Uterus (tissue), 4 donors: ENCODE measurements around the gene NELL1. TPM values are rescaled to one million over a fixed set of nuclear protein-coding genes. Genes with fewer than 3 reads are reported as not detected.
"Not testable (repeated sequence)": the region's sequence is repeated elsewhere in the genome, so short reads cannot be mapped to it uniquely, and the experiment has no call there.

Experiments used
- DNase-seq, 2 donors: peaks; one replicate each; pipeline ENCODE4 v3.0.0-alpha.2; 2019 to 2020
- H3K27ac ChIP-seq, 2 donors: fragments of 200-600 bp; sonication (generic); 1 replicate in 1 of 2; 2 replicates in 1 of 2; pipeline ENCODE4 v1.5.1; 2016 to 2018
- H3K27me3 ChIP-seq, 2 donors: fragments of 200-600 bp; sonication (generic); one replicate each; pipeline ENCODE4 v1.5.1; 2018 to 2019; ENCODE audit warnings: control low read depth in 1 of 2
- H3K36me3 ChIP-seq, 2 donors: fragments of 200-600 bp; sonication (generic); one replicate each; pipeline ENCODE4 v1.5.1; 2019; ENCODE audit warnings: control low read depth in 1 of 2
- H3K4me1 ChIP-seq, 2 donors: fragments of 200-600 bp; sonication (generic); one replicate each; pipeline ENCODE4 v1.5.1; 2018 to 2019; ENCODE audit warnings: control low read depth in 1 of 2
- H3K4me3 ChIP-seq, 2 donors: fragments of 200-600 bp; sonication (generic); 1 replicate in 1 of 2; 2 replicates in 1 of 2; pipeline ENCODE4 v1.5.1; 2018 to 2019; ENCODE audit warnings: mild to moderate bottlenecking in 1 of 2
- H3K9me3 ChIP-seq, 2 donors: fragments of 200-600 bp; sonication (generic); one replicate each; pipeline ENCODE4 v1.5.1; 2019; ENCODE audit warnings: control low read depth in 1 of 2
- POLR2A ChIP-seq, 2 donors: fragments of 450-650 bp; IDR thresholded peaks; one replicate each; pipeline ENCODE4 v1.6.1; 2016; ENCODE audit warnings: antibody characterized with exemption in 2 of 2, mild to moderate bottlenecking in 1 of 2, moderate library complexity in 1 of 2
- intact Hi-C: fragments of 100-400 bp; cut with DNase I; formaldehyde crosslinking; loops from one replicate; pipeline ENCODE4 v1.15.1; 2023; ENCODE audit warnings: low total_unique reads
- total RNA-seq, 4 donors: library from RNA; depleted of rRNA in 3 of 4; stranded (reverse); fragments of >200 nt in 3 of 4; gene quantifications; one replicate each; pipeline versions ENCODE4 v1.1.0 to v1.2.4, GENCODE V29; 2014 to 2023
- TF ChIP-seq, protein P1 (sequence below), 4 experiments: fragments of 200-600 bp in 2 of 4; fragments of 450-650 bp in 2 of 4; sonication (generic) in 2 of 4; IDR thresholded peaks; one replicate each; pipeline ENCODE4 v1.5.1; 2016 to 2019; ENCODE audit warnings: antibody characterized with exemption in 4 of 4, mild to moderate bottlenecking in 2 of 4, moderate library complexity in 1 of 4
- donor health status: DM: yes; HTN: yes; CAD: no.

NELL1 gene
- total RNA-seq, 4 donors from 2014 or later = 0.34 to 25.1 TPM; not detected in 2

DNA sequence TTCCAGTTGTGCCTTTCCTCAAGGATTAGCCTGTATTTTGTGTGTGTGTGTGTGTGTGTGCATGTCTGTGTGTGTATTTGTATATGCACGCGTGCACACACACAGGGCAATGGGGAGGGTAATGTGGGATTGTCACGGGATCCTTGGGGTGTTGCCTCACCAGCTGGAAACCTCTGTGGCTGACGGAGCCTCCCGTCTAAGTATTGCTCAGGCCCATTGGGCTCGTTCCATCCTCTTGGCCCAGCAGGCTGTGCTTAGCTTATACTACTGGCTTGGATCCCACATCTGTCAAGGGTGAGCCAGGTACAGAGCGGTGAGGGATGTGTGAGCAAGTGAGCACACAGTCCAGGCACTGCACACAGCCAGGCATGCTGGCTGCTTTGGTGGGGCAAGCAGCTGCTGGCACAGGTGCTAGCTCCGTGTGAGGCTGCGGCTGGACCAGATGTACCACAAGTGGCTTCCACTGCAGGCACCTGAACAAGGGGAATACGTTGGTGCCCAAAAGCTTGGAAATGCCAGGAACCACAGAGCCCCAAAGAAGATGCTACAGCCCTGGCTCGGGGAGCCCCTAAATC is 462.8 kb downstream of the NELL1 start:
- intact Hi-C loops = no loop called here
- TF ChIP-seq, protein P1, sequence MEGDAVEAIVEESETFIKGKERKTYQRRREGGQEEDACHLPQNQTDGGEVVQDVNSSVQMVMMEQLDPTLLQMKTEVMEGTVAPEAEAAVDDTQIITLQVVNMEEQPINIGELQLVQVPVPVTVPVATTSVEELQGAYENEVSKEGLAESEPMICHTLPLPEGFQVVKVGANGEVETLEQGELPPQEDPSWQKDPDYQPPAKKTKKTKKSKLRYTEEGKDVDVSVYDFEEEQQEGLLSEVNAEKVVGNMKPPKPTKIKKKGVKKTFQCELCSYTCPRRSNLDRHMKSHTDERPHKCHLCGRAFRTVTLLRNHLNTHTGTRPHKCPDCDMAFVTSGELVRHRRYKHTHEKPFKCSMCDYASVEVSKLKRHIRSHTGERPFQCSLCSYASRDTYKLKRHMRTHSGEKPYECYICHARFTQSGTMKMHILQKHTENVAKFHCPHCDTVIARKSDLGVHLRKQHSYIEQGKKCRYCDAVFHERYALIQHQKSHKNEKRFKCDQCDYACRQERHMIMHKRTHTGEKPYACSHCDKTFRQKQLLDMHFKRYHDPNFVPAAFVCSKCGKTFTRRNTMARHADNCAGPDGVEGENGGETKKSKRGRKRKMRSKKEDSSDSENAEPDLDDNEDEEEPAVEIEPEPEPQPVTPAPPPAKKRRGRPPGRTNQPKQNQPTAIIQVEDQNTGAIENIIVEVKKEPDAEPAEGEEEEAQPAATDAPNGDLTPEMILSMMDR (IDR thresholded peaks at IDR 0.05) = no peak
- TF ChIP-seq POLR2A (IDR thresholded peaks at IDR 0.05) = no peak
- Histone ChIP-seq H3K4me1 (no peaks in the 10 kb centered on the region), H3K9me3 (no peaks in the 10 kb centered on the region), H3K27ac (no peak overlapping the region), H3K4me3 (no peak overlapping the region), H3K36me3 (no peaks in the 10 kb centered on the region), H3K27me3 (no peaks in the 10 kb centered on the region)
- no peak for DNase-seq

DNA sequence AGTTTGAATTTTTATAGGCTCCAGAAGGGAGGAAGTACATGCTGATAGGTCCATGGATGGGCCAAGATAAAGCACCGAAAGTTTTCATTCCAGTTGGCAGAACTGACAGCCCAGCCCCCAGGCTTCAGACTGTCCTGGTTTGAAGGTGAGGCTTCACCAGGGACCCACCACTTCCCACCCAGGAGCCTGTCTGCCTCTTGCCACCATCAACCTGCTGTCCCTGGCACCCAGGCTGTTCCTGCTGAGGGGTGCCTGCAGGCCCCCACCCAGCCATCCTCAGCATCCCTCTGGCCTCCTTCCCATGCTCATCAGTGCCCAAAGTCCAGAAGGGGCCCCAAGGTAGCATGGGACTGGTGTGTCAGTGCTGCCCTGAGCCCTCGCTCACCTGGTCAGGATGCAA is 463.9 kb downstream of the NELL1 start:
- no peaks in the 10 kb centered on the region for H3K27me3 ChIP-seq
- no peaks in the 10 kb centered on the region for H3K36me3 ChIP-seq
- no peak overlapping the region for H3K4me3 ChIP-seq
- no peak for DNase-seq
- H3K27ac ChIP-seq = no peak overlapping the region
- H3K4me1 ChIP-seq = no peaks in the 10 kb centered on the region
- TF ChIP-seq, protein P1 (IDR thresholded peaks at IDR 0.05) = no peak
- no peak for TF ChIP-seq POLR2A (IDR thresholded peaks at IDR 0.05)
- intact Hi-C loops = no loop called here
- no peaks in the 10 kb centered on the region for H3K9me3 ChIP-seq

DNA sequence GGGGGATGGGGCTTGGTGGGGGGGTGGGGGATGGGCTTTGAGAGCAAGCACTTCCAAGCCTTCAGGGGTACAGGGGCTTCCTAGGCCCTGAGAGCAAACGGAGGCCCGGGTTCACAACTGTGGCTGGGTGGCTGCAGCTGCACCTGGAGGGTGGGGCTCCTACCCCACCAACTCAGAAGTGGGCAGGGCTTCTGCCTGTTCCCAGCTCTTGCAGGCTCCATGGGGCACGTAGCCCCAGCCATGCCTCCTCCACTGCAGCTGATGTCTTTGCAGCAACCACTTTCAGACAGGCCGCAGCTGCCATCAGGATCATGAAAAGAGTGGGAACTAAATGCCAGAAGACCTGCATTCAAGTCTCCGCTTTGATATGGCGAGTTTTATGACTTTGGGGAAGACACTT is 464.3 kb downstream of the NELL1 start:
- H3K4me3 ChIP-seq = no peak overlapping the region
- H3K9me3 ChIP-seq = no peaks in the 10 kb centered on the region
- H3K36me3 ChIP-seq = no peaks in the 10 kb centered on the region
- H3K4me1 ChIP-seq = no peaks in the 10 kb centered on the region
- no peak for DNase-seq
- H3K27ac ChIP-seq = no peak overlapping the region
- TF ChIP-seq, protein P1 (IDR thresholded peaks at IDR 0.05) = no peak
- no peak for TF ChIP-seq POLR2A (IDR thresholded peaks at IDR 0.05)
- intact Hi-C loops = no loop called here
- H3K27me3 ChIP-seq = no peaks in the 10 kb centered on the region

DNA sequence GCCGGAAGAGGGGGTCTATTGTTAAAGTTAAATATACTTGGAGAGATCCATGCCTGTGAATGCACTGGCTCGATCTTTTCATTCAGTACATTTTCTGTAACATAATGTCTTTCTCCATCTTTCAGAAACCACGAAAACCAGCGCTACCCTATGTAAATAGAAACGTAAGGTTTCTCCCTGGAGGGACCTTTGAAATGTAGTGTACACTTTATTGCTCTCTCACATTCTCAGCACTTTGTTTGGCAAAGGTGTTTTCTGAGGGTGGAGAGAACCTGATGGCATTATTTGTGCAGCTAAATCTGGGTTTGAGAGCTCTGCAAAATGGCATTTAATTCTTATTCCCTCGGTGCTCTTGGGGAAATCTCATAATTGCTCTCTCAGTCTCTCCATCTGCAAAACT is 468.4 kb downstream of the NELL1 start:
- TF ChIP-seq, protein P1 (IDR thresholded peaks at IDR 0.05) = no peak
- TF ChIP-seq POLR2A (IDR thresholded peaks at IDR 0.05) = no peak
- intact Hi-C loops = no loop called here
- Histone ChIP-seq H3K4me1 (no peaks in the 10 kb centered on the region), H3K27ac (no peak overlapping the region), H3K36me3 (no peaks in the 10 kb centered on the region), H3K27me3 (no peaks in the 10 kb centered on the region), H3K9me3 (no peaks in the 10 kb centered on the region), H3K4me3 (no peak overlapping the region)
- no peak for DNase-seq

DNA sequence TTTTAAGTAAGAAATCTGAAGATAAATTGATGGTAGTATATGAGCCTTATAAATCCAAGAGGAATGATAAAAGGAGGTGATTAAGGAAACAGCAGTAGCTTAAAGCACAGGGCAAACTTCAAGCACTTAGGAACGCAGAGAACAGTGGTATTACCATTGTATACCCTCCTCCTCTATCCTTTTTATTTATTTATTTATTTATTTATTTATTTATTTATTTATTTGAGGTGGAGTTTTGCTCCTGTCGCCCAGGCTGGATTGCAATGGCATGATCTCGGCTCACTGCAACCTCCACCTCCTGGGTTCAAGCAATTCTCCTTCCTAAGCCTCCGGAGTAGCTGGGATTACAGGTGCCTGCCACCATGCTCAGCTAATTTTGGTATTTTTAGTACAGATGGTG is 472.2 kb downstream of the NELL1 start:
- intact Hi-C loops, H3K9me3 ChIP-seq, H3K36me3 ChIP-seq, H3K27ac ChIP-seq, DNase-seq, H3K4me1 ChIP-seq, H3K27me3 ChIP-seq, H3K4me3 ChIP-seq: not testable (repeated sequence)

DNA sequence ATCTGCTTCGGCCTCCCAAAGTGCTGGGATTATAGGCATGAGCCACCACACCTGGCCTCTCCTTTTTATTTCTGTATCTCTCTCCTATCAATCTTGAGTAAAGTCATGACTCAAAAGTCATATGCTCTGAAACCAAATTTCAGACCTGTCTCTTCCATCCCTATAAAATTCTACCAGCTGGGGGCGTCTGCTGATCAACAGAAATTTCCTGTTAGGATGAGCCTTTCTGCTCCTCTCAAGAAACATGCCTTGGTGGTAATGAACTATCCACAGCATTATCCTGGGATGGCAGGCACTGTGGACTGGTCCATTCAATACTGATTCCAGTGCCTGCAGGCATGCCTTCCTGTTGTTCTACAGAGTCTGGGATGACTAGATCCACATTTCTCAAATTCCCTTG is 472.6 kb downstream of the NELL1 start:
- Histone ChIP-seq H3K4me3 (no peak overlapping the region), H3K4me1 (no peaks in the 10 kb centered on the region), H3K9me3 (no peaks in the 10 kb centered on the region), H3K27ac (no peak overlapping the region), H3K36me3 (no peaks in the 10 kb centered on the region), H3K27me3 (no peaks in the 10 kb centered on the region)
- TF ChIP-seq, protein P1 (IDR thresholded peaks at IDR 0.05) = no peak
- TF ChIP-seq POLR2A (IDR thresholded peaks at IDR 0.05) = no peak
- no peak for DNase-seq
- intact Hi-C loops = no loop called here
